ENCODE results near the gene COL27A1. TPM values are rescaled to one million over a fixed set of nuclear protein-coding genes. Genes with fewer than 3 reads are reported as not detected.

The COL27A1 gene
- polyA plus RNA-seq, 1 donor (not counting 4 experiments of a cell fraction or from before 2014, with no cell fraction given) = 14.0 TPM

- Histone ChIP-seq H2AFZ (ENCODE audit: control insufficient read depth, low read length) (no peak overlapping the region), H3K4me3 (ENCODE audit: control insufficient read depth in 2 of 3, extremely low read depth in 1 of 3, insufficient read depth in 2 of 3, low read depth in 1 of 3, low read length in 3 of 3) (no peak overlapping the region), H3K27me3 (ENCODE audit: control insufficient read depth, extremely low read depth, insufficient read depth, low read length) (no peaks in the 10 kb centered on the region), H4K20me1 (ENCODE audit: control insufficient read depth, extremely low read depth, insufficient read depth, low read length) (no peaks in the 10 kb centered on the region), H3K27ac (ENCODE audit: control insufficient read depth, insufficient read depth, low read length) (no peak overlapping the region), H3K36me3 (ENCODE audit: control insufficient read depth in 2 of 2, extremely low read depth in 1 of 2, insufficient read depth in 2 of 2, low read length in 2 of 2) (peaks cover 10 to 19% of the 10 kb centered on the region in 2 experiments), H3K79me2 (ENCODE audit: control insufficient read depth, insufficient read depth, low read length) (no peaks in the 10 kb centered on the region), H3K4me1 (ENCODE audit: control insufficient read depth, extremely low read depth, insufficient read depth, low read length) (no peaks in the 10 kb centered on the region), H3K9me1 (ENCODE audit: control insufficient read depth, extremely low read depth, insufficient read depth, low read length) (no peaks in the 10 kb centered on the region), H3K4me2 (ENCODE audit: control insufficient read depth, extremely low read depth, insufficient read depth, low read depth, low read length) (no peak overlapping the region), H3K9ac (ENCODE audit: control insufficient read depth, extremely low read depth, insufficient read depth, low read length) (no peak overlapping the region), H3K9me3 (ENCODE audit: control insufficient read depth, low read depth, low read length) (no peaks in the 10 kb centered on the region)
- no peak for FAIRE-seq
- dilution Hi-C loops (cut with MboI; ENCODE audit: extremely low pct_ligation_motif_present, low sequenced_read_pairs) = no loop called here
- TF ChIP-seq CTCF (optimal IDR thresholded peaks at IDR 0.05 in 1 of 3, IDR thresholded peaks at IDR 0.05 in 1 of 3, conservative IDR thresholded peaks at IDR 0.05 in 1 of 3; ENCODE audit: extremely low read depth in 1 of 3, insufficient read depth in 2 of 3, low read length in 3 of 3) (no peak), EZH2 (IDR thresholded peaks at IDR 0.05; ENCODE audit: low read length) (no peak)
- DNase-seq (ENCODE audit: low read depth, low spot score) = no peak
These were observed 85.6 kb downstream of the COL27A1 start for GRCh38 chr9:114240647-114241558.

DNA sequence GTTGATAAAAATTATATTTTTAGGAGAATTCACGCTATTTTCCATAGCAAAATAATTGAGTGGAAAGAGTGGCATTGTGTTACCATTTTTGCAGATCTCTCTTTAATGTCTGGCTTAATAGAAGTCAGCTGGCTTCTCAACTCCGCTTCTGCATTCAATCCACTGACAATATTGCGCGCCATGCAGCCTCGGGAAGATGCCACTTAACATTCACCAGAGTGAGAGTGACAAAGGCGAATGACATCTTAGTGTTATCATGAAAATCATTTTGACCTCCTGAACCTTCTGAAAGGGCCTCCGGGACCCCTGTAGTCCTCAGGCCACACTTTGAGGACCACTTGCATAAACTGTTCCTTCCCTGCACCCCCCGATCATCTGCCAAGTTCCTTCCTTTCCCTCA is 87.5 kb downstream of the COL27A1 start:
- Histone ChIP-seq H3K4me1 (ENCODE audit: control insufficient read depth, extremely low read depth, insufficient read depth, low read length) (no peaks in the 10 kb centered on the region), H3K4me3 (ENCODE audit: control insufficient read depth in 2 of 3, extremely low read depth in 1 of 3, insufficient read depth in 2 of 3, low read depth in 1 of 3, low read length in 3 of 3) (no peak overlapping the region), H4K20me1 (ENCODE audit: control insufficient read depth, extremely low read depth, insufficient read depth, low read length) (no peaks in the 10 kb centered on the region), H3K36me3 (ENCODE audit: control insufficient read depth in 2 of 2, extremely low read depth in 1 of 2, insufficient read depth in 2 of 2, low read length in 2 of 2) (peaks cover 9 to 19% of the 10 kb centered on the region in 2 experiments), H3K79me2 (ENCODE audit: control insufficient read depth, insufficient read depth, low read length) (no peaks in the 10 kb centered on the region), H3K27me3 (ENCODE audit: control insufficient read depth, extremely low read depth, insufficient read depth, low read length) (no peaks in the 10 kb centered on the region), H3K27ac (ENCODE audit: control insufficient read depth, insufficient read depth, low read length) (no peak overlapping the region), H2AFZ (ENCODE audit: control insufficient read depth, low read length) (no peak overlapping the region), H3K4me2 (ENCODE audit: control insufficient read depth, extremely low read depth, insufficient read depth, low read depth, low read length) (no peak overlapping the region), H3K9ac (ENCODE audit: control insufficient read depth, extremely low read depth, insufficient read depth, low read length) (no peak overlapping the region), H3K9me3 (ENCODE audit: control insufficient read depth, low read depth, low read length) (no peaks in the 10 kb centered on the region), H3K9me1 (ENCODE audit: control insufficient read depth, extremely low read depth, insufficient read depth, low read length) (no peaks in the 10 kb centered on the region)
- dilution Hi-C loops (cut with MboI; ENCODE audit: extremely low pct_ligation_motif_present, low sequenced_read_pairs) = no loop called here
- no peak for FAIRE-seq
- no peak for DNase-seq (ENCODE audit: low read depth, low spot score)
- TF ChIP-seq EZH2 (IDR thresholded peaks at IDR 0.05; ENCODE audit: low read length) (no peak), CTCF (optimal IDR thresholded peaks at IDR 0.05 in 1 of 3, IDR thresholded peaks at IDR 0.05 in 1 of 3, conservative IDR thresholded peaks at IDR 0.05 in 1 of 3; ENCODE audit: extremely low read depth in 1 of 3, insufficient read depth in 2 of 3, low read length in 3 of 3) (no peak)

Measured in keratinocyte (primary cell).